Left ventricle myocardium inferior (tissue), 1 donor: Measurements from ENCODE around the gene HERPUD1. TPM values are rescaled to one million over a fixed set of nuclear protein-coding genes. Genes with fewer than 3 reads are reported as not detected.
"Not testable (repeated sequence)": the region's sequence is repeated elsewhere in the genome, so short reads cannot be mapped to it uniquely, and the experiment has no call there.

Experiments used
- DNase-seq: peaks from one replicate; pipeline ENCODE4 v3.0.0-alpha.2; 2020
- H3K27ac ChIP-seq: fragments of 200-600 bp; replicated peaks from 2 replicates; pipeline ENCODE4 v1.8.0; 2021
- H3K27me3 ChIP-seq: fragments of 200-600 bp; 2 replicates; pipeline ENCODE4 v1.8.0; 2021; ENCODE audit warnings: low read depth
- H3K36me3 ChIP-seq: fragments of 200-600 bp; 2 replicates; pipeline ENCODE4 v1.8.0; 2021
- H3K4me1 ChIP-seq: fragments of 200-600 bp; 2 replicates; pipeline ENCODE4 v1.8.0; 2021
- H3K4me3 ChIP-seq: fragments of 200-600 bp; 2 replicates; pipeline ENCODE4 v1.8.0; 2021; ENCODE audit warnings: mild to moderate bottlenecking, moderate library complexity
- H3K9me3 ChIP-seq: fragments of 200-600 bp; replicated peaks from 2 replicates; pipeline ENCODE4 v1.8.0; 2021
- CTCF ChIP-seq: fragments of 200-600 bp; IDR thresholded peaks from 2 replicates; pipeline ENCODE4 v1.8.0; 2021; ENCODE audit warnings: antibody characterized with exemption, mild to moderate bottlenecking, borderline replicate concordance
- intact Hi-C: fragments of 100-400 bp; cut with micrococcal nuclease; formaldehyde crosslinking; loops from one replicate; pipeline ENCODE4 v1.11.0; 2022
- total RNA-seq: library from RNA; stranded (reverse); fragmentation: NEBNext Ultra II Directional; extraction: Animal tissue kit (Norgen Biotek cat#: 25700); gene quantifications from one replicate; pipeline ENCODE4 v1.2.1, GENCODE V29; 2021
- donor health status: DM: no; HTN: yes; CAD: no; lungs with severe emphysema.

HERPUD1 gene
- total RNA-seq, 1 donor from 2014 or later, result 119 TPM

GRCh38 chr16:56970934-56971767 lies 39.2 kb downstream of the HERPUD1 start:
- intact Hi-C loops, result no loop called here
- Histone ChIP-seq H3K4me1 (peaks cover 10% of the 10 kb centered on the region), H3K36me3 (no peaks in the 10 kb centered on the region), H3K9me3 (no peaks in the 10 kb centered on the region), H3K27ac (no peak overlapping the region), H3K4me3 (no peak overlapping the region), H3K27me3 (no peaks in the 10 kb centered on the region)
- no peak for TF ChIP-seq CTCF
- DNase-seq, result no peak

GRCh38 chr16:56971768-56972043 lies 39.8 kb downstream of the HERPUD1 start:
- Histone ChIP-seq H3K4me3 (no peak overlapping the region), H3K27me3 (no peaks in the 10 kb centered on the region), H3K36me3 (no peaks in the 10 kb centered on the region), H3K27ac (no peak overlapping the region), H3K4me1 (peaks cover 7% of the 10 kb centered on the region), H3K9me3 (no peaks in the 10 kb centered on the region)
- intact Hi-C loops, result no loop called here
- no peak for DNase-seq
- no peak for TF ChIP-seq CTCF

GRCh38 chr16:56972403-56973293 lies 40.7 kb downstream of the HERPUD1 start:
- Histone ChIP-seq H3K27ac (no peak overlapping the region), H3K9me3 (no peaks in the 10 kb centered on the region), H3K27me3 (no peaks in the 10 kb centered on the region), H3K4me3 (no peak overlapping the region), H3K36me3 (no peaks in the 10 kb centered on the region), H3K4me1 (peaks cover 7% of the 10 kb centered on the region)
- DNase-seq, result no peak
- no peak for TF ChIP-seq CTCF
- intact Hi-C loops, result no loop called here

- Histone ChIP-seq H3K27ac (no peak overlapping the region), H3K27me3 (no peaks in the 10 kb centered on the region), H3K9me3 (no peaks in the 10 kb centered on the region), H3K36me3 (no peaks in the 10 kb centered on the region), H3K4me1 (peaks cover 7% of the 10 kb centered on the region), H3K4me3 (no peak overlapping the region)
- intact Hi-C loops, result no loop called here
- no peak for DNase-seq
- TF ChIP-seq CTCF, result no peak
These were observed 41.4 kb downstream of the HERPUD1 start for GRCh38 chr16:56973294-56973689.

GRCh38 chr16:56973899-56974298 lies 42.0 kb downstream of the HERPUD1 start:
- H3K4me3 ChIP-seq, H3K27me3 ChIP-seq, H3K4me1 ChIP-seq, H3K36me3 ChIP-seq, DNase-seq, H3K9me3 ChIP-seq, H3K27ac ChIP-seq, intact Hi-C loops: not testable (repeated sequence)
